ENCODE results near the gene TRAM2.

Gene TRAM2

DNA sequence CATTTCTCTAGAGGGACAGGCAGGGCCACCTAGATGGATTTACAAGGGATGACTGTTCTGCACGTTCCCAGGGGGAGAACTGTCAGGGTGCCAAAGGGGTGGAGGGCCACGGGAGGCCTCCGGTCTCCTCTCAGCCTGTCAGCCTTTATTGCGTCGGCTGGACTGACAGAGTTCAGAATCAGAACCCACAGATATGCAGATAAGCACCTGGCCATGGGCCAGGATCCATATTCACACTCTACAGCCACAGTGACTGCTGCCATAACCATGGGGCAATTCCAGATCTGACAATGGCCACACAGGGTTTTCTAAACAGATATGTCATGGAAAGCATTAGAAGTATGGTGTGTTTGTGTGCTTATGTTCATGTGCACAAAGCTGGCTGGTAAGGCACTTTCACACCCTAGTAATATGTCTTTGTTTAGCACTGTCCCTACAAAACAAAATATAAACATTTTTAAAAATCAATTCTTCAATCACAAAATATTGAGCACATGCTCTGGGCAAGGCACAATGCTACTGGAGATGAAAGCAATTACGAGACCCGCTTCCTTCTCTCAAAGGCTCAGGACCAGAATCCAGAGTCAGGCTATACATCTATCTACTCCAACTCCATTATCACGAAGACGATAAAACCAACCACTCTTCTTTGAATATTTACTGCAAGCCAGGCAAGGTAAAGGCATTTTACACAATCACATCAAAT lies 29.1 kb downstream of the TRAM2 start:
- no peak for DNase-seq (ENCODE audit: low read depth in 4 of 4, low spot score in 1 of 4)

DNA sequence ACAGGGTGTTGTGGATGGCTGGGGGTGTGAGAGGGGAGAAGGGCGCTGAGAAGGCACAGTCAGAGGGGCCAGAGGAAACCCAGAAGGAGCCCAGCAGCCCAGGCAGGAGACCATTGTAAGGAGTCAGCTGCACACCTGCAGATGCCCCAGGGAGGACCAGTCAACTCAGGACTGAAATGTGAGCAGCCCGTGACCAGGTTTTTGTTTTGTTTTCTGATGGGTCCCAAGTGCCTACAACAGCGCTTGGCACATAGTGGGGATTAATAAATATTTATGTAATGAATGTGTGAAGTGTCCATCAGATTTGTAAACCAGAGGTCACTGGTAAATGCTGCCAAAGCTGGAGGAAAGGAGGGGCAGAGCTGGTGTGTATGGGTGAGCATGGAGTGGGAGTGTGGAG lies 30.2 kb downstream of the TRAM2 start:
- no peak for DNase-seq (ENCODE audit: low read depth in 4 of 4, low spot score in 1 of 4)

DNA sequence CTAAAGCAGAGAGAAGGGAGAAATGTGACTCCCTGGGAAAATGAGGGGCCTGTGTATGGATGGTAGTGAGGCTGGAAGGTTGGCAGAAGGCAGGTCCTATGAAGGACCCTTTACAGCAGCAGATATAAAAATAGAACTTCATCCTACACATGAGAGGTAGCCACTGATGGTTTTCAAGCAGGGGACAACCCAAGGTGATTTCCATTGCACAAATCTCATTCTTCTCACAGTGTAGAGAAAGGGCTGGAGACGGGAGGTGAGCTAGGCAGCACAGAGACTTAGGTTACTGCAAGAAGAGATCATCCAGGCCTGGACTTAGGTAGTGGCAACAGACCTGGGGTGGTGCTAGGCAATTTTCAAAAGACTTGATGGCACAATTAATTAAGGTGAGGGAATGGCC lies 30.7 kb downstream of the TRAM2 start:
- DNase-seq (ENCODE audit: low read depth in 4 of 4, low spot score in 1 of 4), result no peak

DNA sequence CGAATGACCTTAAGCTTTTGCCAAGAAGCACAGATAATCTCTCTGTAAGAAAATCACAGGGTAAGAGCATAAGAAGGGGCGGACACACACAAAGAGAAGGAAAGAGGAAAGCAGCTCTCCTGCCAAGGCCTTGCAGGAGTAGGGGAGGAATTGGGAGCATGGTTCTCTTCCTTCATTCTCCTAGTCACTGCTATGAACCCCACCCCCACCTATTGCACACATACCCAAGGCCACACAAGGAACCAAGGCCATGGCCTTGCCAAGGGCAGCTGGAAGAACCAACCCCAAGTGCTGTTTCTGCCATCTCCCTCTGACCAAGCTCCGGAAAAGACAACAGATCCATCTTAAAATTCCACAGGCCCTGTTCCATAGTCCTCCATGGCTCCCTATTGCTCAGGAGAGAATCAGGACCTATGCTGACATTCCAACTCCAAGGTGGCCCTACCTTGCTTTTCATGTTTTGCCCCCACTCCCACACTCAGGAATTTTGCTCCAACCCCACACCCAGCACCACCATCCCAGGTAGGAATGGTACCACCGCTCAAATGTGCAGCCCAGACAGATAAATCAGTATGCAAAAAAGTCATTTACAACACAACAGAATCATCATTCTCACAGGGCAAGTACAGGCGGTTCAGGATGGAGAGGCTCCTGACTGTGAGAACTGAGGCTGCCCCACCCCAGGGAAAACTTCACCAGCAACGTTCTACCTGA lies 31.3 kb downstream of the TRAM2 start:
- no peak for DNase-seq (ENCODE audit: low read depth in 4 of 4, low spot score in 1 of 4)

DNA sequence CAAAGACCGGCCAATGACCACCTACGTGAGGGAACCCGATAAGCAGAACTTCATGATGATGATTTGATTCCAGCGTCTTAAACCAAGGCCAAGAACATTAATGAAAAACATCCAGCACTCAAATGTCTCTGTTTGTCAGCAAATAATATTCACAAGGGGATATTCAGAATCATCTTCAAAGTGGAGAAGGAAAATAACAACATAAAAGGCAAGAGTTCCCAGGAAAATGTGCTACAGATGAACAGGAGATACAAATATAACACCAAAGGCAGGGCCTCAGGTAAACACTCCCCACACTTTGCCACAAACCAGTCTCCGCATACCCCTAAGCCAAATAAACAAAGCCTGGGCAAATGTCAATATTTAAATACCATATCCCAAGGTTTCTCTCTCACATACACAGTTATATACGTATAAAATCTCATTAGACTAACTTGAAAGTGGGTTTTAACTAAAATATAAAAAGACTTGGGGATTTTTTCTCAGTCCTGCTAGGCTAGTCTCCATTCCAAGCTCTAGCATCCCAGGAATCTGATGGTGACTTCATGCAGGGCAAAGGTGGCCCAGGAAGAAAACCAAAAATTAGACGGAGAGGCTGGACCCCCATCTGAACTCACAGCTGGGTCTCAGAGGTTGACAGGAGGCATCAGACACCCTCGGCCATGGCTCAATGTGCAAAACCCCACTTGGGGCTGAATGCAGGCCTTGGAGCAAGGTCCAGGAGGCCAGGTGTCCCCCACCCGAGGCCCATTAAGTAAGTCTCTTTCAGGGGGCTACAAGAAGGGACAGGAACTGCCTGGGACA lies 32.1 kb downstream of the TRAM2 start:
- DNase-seq (ENCODE audit: low read depth in 4 of 4, low spot score in 1 of 4), result no peak

DNA sequence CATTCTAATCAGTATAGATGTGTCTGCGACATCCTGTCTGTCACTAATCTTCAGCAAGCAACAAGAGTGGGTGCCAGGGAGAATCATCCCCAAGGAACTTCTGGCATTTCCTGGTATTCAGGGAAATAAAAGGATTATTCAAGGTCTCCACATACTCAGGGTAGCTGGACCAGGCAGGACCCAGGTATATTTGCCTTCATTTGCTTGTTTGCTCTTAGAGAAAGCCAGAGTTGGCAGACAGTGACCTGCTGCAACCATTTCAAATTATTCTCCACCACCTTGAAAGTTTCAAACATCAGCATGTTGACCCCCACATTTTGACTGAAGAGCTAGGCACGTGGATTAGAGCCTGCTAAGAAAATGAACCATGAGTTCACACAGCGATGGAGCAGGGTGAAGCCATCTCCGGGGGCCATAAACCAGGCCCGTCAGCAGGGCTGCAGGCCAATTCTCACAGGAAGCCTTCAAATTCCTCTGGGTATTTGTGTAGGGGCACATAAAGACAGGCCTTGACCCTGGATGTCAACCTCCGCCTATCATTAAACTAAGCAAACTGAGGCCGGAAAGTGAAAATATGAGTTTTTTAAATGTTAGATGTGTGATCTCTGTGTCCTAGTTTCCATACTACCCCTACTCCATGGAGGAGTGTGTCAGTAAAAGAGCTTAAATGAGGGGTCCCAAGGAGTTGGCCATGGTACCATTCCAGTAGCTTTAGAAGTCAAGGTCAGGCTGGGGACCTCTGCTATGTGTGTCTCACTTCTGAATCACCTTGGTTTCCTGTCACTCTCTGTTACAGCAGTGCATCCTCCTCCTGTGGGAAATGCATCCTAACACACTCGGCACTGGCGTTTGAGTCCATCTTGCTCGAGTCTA lies 32.9 kb downstream of the TRAM2 start:
- no peak for DNase-seq (ENCODE audit: low read depth in 4 of 4, low spot score in 1 of 4)

DNA sequence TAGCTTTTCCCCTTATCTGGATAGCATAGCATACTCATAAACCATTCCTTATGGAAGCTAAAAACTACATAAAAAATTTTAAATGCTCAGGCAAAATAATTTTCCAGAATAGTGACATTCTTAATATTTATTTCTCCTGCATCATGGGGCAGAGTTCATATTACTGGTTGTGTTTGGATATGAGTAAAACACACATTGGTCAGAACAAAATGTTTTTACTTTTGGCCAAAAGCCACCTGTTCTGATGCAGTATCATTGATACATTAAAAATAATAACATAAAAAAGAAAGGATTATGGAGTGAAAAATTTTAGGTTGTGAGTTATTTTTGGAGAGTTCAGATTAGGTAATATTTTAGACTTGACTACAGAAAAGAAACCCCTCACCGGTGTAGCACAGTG lies 33.6 kb downstream of the TRAM2 start:
- no peak for DNase-seq (ENCODE audit: low read depth in 4 of 4, low spot score in 1 of 4)

DNA sequence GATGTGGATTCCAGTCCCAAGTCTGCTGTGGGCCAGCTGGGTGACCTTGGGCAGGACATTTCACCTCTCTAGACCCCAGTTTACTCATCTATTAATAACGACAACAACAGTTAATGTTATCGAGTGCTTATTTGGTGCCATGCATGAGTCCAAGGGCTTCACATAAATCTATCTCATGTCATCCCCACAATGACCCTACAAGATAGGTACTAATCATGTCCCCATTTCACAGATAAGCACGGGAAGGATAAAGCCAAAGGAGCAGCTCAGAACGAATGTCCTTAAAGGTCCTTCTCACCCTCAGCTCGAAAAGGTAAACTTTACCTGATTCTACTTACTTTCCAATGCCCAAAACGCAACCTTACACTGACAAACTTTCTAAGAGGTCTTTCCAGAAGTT lies 35.7 kb downstream of the TRAM2 start:
- no peak for DNase-seq (ENCODE audit: low read depth in 4 of 4, low spot score in 1 of 4)

DNA sequence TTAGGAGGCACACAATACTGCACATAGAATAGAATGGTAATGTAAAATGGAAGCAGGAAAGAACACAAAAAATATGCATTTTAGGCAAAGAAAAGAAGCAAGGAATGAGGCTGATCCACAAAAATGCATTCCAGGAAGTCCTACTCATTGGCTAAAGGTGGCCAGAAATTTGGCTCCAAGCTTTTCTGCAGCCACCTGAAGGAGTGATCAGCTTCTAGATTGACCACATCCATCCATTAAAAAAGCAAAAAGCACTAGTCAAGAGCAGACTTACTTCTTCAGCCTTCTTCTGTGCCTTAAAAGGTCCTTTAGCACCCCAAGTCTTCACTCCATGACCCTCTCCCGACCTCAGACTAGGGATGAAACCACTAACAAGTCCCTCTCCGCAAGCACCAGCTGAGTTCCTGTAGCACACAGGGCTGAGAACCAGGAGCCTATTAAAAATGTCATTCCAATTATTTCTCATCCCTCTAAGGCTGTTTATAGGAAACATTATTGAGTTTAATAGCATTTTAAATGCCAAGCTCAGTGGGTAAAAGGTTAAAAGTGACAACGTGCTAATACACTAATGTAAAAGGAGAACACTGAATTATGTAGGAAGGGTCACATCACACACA lies 36.5 kb downstream of the TRAM2 start:
- no peak for DNase-seq (ENCODE audit: low read depth in 4 of 4, low spot score in 1 of 4)

DNA sequence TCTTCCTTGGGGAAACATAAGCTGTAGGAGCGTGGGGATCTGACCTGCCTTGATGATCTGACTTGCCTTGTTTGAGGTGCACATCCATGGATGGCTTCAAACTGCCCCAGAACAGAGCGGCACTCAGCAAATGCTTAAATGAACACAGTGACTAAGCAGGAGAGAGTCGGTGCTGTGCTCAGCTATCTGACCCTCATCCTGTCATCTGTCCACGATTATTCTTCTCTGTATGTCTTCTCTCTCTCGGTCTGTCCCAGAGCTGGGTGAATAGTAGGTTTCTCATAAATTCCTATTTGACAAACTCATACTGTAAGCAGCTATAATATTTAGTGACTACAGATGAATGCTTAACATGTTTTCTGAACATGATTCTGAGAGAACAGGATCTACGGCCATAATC lies 37.3 kb downstream of the TRAM2 start:
- DNase-seq (ENCODE audit: low read depth in 4 of 4, low spot score in 1 of 4), result no peak

DNA sequence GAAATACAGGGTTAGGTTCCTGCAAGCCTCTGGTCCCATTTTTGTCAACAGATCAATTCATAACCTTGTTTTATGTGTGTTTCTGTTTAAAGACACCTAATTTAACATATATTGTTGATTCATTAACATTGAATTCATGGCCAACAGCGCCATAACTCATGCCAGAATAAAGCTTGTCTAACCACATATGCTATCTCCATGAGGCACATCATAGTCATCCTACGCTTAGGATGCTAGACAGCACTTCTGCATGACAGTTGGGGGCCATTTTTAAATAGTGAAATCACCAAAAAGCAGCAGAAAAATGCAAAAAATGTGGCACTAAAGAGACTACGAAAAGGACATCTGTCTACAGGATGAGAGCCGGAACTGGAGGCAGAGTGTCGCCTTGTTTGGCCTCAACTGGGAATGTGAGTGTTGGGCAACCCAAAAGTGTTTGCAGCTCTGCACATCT lies 37.9 kb downstream of the TRAM2 start:
- DNase-seq (ENCODE audit: low read depth in 4 of 4, low spot score in 1 of 4), result no peak

DNA sequence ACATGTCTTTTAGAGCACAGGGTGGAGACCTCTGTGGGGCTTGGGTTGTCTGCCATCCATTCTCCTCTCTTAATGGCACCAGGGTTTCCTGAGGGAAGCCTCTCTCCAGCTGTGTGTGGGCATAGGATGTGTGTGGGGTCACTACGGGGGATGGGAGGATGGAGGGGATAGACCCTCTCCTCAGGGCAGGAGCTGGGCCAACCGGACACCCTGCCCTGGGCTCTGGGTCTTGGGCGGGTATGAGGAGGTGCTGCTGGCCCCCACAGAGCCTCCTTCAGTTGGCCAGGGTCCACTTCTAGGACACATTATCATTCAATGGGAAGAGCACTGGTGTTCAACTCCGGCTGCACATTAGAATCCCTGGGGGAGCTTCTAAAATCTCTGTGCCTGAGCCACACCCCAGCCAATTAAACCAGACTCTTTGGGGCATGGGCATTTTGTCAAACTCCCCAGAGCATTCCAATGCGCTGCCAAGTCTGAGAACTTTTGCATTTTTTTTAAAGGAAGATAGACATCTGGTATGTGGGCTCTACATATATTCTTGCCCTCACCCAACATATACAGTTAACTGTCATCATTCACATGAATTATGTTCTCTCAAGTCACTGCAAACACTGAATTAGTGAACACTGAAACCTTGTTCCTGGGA lies 38.5 kb downstream of the TRAM2 start:
- DNase-seq (ENCODE audit: low read depth in 4 of 4, low spot score in 1 of 4), result no peak

DNA sequence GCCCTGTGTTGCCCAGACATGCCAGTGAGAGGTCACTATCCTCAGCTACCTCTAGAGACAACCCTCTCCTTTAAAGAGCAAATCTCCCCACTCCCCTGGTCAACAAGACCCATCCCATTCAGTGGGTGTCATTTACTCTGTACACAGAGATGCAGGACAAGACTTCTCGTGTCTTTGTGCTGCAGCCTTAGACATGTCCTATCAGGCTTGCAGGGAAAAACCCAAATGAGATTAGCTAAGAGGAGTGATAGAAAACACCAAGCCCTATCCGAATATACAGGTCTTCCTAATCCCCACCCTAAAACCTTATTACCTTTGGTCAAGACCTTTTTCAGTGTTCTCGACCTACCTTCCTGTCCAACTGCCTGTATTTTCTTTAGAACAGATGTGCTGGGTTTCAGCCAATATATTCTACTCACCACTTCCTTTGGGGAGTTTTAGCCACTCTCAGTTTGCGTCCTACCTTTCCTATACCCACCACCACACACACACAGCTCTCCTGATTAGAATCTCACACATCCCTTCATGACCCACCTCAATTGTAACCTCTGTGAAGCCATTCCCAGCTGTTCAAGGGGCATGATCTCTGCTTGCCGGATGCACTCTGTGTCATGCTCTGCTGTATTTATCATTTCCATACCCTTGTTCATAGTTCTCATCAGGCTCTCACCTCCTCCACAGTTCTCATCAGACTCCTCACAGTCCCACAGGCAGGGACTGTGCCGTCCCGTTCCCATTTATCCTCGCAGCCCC lies 39.7 kb downstream of the TRAM2 start:
- no peak for DNase-seq (ENCODE audit: low read depth in 4 of 4, low spot score in 1 of 4)

DNA sequence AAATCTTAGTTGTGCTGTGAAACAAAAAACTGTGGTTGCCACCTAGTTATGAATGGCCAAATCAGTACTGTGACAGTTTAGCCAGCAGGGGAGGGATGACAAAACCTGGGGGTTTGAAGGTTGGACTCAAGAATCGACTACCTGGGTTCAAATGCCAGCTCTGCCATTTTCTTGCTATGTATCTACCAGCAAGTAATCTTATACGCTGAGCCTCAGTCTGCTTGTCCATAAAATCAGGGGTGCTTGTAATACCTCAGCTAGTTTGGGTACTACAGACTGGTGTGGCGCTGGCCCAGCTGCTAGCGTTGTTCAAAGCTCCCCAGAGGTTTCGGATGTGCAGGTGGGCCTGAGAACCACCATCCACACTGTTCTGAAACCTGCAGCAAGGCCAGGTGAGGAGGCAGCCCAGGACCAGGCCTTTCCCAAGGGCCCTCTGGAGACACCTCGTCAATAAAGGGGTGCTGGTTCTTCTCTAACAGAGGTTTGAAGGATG lies 40.4 kb downstream of the TRAM2 start:
- no peak for DNase-seq (ENCODE audit: low read depth in 4 of 4, low spot score in 1 of 4)

DNA sequence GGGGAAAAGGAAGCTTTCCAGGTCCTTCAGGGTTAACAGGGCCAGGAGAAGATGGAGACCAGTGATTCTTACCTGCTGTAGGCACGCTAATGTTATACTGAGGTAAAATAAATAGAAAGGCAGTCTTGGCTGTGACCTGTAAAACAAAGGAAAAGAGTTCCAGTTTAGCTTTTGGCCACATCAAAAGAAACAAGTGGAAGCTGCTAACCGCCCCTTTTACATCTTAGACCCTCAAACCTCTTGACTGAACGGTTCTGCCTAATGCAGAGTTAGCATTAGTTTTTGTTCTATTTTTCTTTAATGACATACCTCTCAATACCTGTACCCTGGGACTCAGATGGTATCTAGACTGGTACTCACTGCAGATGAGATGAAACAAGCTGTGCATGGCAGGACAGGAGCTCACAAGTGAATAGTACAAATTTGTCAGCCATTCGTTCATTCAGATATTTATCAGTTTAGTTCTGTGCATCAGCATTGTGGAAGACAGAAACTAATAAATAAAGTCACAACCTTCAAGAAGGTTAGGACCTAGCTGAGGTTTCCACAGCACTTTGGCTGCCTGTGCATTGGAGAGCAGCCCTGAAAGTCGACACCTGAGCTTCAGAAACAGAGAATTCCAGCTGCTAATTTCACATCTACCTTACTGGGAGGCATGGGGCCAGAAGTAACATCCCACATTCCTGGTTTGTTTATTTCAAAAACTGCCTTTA lies 41.0 kb downstream of the TRAM2 start:
- DNase-seq (ENCODE audit: low read depth in 4 of 4, low spot score in 1 of 4), result no peak

DNA sequence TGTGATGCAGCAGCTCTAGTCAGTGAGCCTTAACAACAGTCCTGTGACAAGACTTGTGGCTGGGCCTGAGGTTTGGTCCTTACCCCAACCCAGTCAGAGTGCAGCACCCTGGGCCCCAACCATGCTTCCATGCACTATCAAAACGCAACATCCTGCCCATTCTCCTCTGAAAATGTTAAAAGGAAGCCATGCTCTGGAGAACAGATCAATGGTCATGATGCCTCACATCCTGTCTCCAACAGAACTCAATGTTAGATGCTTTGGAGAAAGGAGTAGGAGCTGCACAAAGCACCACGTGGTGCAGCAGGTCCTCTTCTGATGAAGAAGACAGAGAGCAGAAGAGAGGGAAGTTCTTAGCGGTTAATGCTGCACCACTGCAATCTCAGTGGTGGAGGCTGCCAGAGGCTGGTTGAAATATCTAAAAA lies 41.9 kb downstream of the TRAM2 start:
- DNase-seq (ENCODE audit: low read depth in 4 of 4, low spot score in 1 of 4), result no peak

DNA sequence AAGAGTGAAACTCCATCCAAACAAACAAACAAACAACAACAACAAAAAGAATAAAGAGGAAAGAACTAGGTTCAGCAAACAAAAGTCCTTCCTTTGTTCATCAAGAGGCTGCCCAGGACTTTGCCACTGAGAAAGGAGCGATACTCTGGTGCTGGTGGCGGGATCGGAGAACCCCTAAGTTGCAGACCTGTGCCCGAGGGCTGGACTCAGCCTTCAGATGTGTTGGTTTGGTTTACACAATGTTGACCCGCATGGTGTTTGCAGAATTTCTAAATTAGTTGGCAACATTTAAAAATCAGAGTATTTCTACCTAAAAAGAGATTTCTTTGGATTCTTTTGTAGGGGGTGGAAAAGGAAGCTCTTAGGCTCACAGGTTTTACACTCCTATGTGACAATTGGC lies 42.5 kb downstream of the TRAM2 start:
- DNase-seq (ENCODE audit: low read depth in 4 of 4, low spot score in 1 of 4), result no peak

DNA sequence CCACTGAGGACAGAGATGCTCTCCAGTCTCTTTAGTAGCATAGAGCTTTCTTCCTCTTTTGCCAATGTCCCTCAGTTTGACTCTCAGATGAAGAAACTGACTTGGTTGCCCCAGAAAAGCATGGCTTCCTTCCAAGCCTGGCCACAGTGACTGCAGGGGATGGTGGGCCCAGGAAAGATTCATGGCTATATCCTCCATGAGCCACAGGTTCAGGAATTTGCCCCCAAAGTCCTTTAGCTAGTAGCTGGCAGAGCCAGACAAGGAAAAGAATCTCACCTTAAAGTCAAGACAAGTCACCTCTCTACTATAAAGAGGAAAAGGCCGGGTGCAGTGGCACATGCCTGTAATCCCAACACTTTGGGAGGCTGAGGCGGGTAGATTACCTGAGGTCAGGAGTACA lies 43.4 kb downstream of the TRAM2 start:
- no peak for DNase-seq (ENCODE audit: low read depth in 4 of 4, low spot score in 1 of 4)

DNA sequence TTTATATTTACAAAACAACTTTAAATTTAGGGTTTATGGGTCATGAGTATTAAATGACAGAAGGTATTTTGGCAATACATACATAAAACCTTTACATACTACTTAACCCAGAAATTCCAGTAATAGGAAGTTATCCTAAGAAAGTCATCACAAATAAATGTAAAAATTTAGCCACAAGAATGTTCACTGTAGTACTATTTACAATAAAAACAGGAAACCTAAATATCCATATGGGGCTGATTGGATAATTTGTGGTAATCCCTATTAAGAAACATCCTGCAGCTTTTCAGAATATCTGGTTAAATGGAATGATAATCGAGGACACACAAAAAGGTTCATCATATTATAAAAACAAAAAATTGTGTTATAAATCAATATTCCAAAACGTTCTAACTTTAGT lies 44.4 kb downstream of the TRAM2 start:
- no peak for DNase-seq (ENCODE audit: low read depth in 4 of 4, low spot score in 1 of 4)
